ENCODE measurements around the gene CDC5L. TPM values are rescaled to one million over a fixed set of nuclear protein-coding genes. Genes with fewer than 3 reads are reported as not detected.

The CDC5L gene
- total RNA-seq, 1 experiment from 2014 or later = 24.6 TPM

DNA sequence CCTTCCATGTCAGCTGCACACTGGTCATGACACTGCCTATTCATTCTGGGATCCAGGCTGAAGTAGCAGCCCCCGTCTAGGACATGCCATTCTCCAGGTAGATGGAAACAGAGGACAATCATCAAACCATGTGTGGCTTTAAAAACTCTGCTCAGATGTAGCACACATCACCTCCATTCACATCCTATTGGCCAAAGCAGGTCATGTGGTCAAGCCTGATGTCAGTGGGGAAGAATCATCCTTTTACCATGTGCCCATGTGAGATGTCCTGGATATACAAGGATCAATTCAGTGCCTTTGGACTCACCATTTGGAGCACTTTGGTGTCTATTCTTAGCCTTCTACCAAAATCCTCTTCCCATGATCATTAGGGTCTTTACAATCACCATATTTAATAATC is 99.5 kb downstream of the CDC5L start (continued):
- TF ChIP-seq POLR2AphosphoS5 (IDR thresholded peaks at IDR 0.05; ENCODE audit: low read depth, low read length) (no peak), EZH2 (IDR thresholded peaks at IDR 0.05) (no peak), ELF1 (IDR thresholded peaks at IDR 0.05; ENCODE audit: borderline replicate concordance, low read depth) (no peak), EGR1 (IDR thresholded peaks at IDR 0.05; ENCODE audit: low read depth) (no peak)
- TF ChIP-seq, protein P1, sequence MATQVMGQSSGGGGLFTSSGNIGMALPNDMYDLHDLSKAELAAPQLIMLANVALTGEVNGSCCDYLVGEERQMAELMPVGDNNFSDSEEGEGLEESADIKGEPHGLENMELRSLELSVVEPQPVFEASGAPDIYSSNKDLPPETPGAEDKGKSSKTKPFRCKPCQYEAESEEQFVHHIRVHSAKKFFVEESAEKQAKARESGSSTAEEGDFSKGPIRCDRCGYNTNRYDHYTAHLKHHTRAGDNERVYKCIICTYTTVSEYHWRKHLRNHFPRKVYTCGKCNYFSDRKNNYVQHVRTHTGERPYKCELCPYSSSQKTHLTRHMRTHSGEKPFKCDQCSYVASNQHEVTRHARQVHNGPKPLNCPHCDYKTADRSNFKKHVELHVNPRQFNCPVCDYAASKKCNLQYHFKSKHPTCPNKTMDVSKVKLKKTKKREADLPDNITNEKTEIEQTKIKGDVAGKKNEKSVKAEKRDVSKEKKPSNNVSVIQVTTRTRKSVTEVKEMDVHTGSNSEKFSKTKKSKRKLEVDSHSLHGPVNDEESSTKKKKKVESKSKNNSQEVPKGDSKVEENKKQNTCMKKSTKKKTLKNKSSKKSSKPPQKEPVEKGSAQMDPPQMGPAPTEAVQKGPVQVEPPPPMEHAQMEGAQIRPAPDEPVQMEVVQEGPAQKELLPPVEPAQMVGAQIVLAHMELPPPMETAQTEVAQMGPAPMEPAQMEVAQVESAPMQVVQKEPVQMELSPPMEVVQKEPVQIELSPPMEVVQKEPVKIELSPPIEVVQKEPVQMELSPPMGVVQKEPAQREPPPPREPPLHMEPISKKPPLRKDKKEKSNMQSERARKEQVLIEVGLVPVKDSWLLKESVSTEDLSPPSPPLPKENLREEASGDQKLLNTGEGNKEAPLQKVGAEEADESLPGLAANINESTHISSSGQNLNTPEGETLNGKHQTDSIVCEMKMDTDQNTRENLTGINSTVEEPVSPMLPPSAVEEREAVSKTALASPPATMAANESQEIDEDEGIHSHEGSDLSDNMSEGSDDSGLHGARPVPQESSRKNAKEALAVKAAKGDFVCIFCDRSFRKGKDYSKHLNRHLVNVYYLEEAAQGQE (IDR thresholded peaks at IDR 0.05; ENCODE audit: low read depth) = no peak

DNA sequence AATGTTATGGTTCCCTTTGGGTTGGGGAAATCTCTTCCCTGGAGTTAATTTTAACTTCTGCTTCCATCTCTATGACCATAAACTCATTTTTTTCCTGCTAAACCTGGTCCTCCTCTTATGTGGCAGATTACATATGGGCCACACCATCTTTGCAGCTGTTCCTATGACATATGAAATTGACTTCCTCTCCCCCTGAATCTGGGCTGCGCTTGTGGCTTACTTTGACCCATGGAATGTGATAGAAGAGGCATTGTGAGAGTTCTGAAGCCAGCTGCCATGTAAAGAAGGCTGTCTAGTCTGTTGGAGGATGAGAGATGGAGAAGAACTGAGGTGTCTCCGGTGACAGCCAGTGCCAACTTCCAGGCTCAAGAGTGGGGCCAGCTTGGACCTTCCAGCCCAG is 100.1 kb downstream of the CDC5L start:
- H3K36me3 ChIP-seq (ENCODE audit: control insufficient read depth in 1 of 2, insufficient read depth in 2 of 2, low read length in 2 of 2) = no peaks in the 10 kb centered on the region
- no peaks in the 10 kb centered on the region for H3K9me3 ChIP-seq (ENCODE audit: control insufficient read depth in 1 of 2, insufficient read depth in 1 of 2, low read depth in 1 of 2, low read length in 2 of 2)
- H2AFZ ChIP-seq (ENCODE audit: low read depth, low read length, poor library complexity, severe bottlenecking) = no peak overlapping the region
- intact Hi-C loops (cut with micrococcal nuclease) = no loop called here
- DNase-seq (ENCODE audit: low read depth, low spot score) (no peak), ATAC-seq (no peak)
- no peak overlapping the region for H3K9ac ChIP-seq (ENCODE audit: low read length)
- no peaks in the 10 kb centered on the region for H4K20me1 ChIP-seq (ENCODE audit: insufficient read depth)
- no peaks in the 10 kb centered on the region for H3K27me3 ChIP-seq (ENCODE audit: insufficient read depth, low read length)
- CTCF ChIA-PET = interaction anchor here (2.0 to 4.4 kb wide), 2 partner anchors 12 to 1435 kb away, joined by 4 to 28 read pairs; no protein-coding TSS in a partner anchor
- no peaks in the 10 kb centered on the region for H3K9me2 ChIP-seq (ENCODE audit: insufficient read depth)
- no peak overlapping the region for H3K4me3 ChIP-seq (replicated peaks in 1 of 2; ENCODE audit: low read depth in 1 of 2, low read length in 2 of 2)
- no peak for TF ChIP-seq ZNF274 (IDR thresholded peaks at IDR 0.05; ENCODE audit: low read depth, low read length)
- TF ChIP-seq ELF1 (IDR thresholded peaks at IDR 0.05; ENCODE audit: borderline replicate concordance, low read depth) = no peak
- no peak for TF ChIP-seq RAD21 (IDR thresholded peaks at IDR 0.05; ENCODE audit: low read depth)
- TF ChIP-seq TCF7L2 (IDR thresholded peaks at IDR 0.05; ENCODE audit: borderline replicate concordance, extremely low read depth, insufficient read depth, insufficient read length) = no peak
- no peak for TF ChIP-seq SP1 (IDR thresholded peaks at IDR 0.05; ENCODE audit: low read depth)
- no peak for TF ChIP-seq ZFX (IDR thresholded peaks at IDR 0.05)
- no peak for TF ChIP-seq YY1 (IDR thresholded peaks at IDR 0.05; ENCODE audit: extremely low read depth, insufficient replicate concordance, low read depth, low read length)
- TF ChIP-seq POLR2AphosphoS5 (IDR thresholded peaks at IDR 0.05; ENCODE audit: low read depth, low read length) = no peak
- TF ChIP-seq, protein P2, sequence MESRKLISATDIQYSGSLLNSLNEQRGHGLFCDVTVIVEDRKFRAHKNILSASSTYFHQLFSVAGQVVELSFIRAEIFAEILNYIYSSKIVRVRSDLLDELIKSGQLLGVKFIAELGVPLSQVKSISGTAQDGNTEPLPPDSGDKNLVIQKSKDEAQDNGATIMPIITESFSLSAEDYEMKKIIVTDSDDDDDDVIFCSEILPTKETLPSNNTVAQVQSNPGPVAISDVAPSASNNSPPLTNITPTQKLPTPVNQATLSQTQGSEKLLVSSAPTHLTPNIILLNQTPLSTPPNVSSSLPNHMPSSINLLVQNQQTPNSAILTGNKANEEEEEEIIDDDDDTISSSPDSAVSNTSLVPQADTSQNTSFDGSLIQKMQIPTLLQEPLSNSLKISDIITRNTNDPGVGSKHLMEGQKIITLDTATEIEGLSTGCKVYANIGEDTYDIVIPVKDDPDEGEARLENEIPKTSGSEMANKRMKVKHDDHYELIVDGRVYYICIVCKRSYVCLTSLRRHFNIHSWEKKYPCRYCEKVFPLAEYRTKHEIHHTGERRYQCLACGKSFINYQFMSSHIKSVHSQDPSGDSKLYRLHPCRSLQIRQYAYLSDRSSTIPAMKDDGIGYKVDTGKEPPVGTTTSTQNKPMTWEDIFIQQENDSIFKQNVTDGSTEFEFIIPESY (IDR thresholded peaks at IDR 0.05; ENCODE audit: extremely low read depth, insufficient replicate concordance, low read length) = no peak
- no peak for TF ChIP-seq CBX3 (IDR thresholded peaks at IDR 0.05; ENCODE audit: low read depth)
- no peak for TF ChIP-seq CEBPB (IDR thresholded peaks at IDR 0.05; ENCODE audit: low read depth)
- H3K4me2 ChIP-seq (ENCODE audit: low read length) = no peak overlapping the region
- POLR2A ChIA-PET = no interaction called here
- no peaks in the 10 kb centered on the region for H3K79me2 ChIP-seq (ENCODE audit: insufficient read depth, low read length)
- BruUV-seq (replicated peaks) = no TSS peak
- RAD21 ChIA-PET (ENCODE audit: low non-redundant PET in 1 of 2, low total read pairs in 2 of 2, uncharacterized antibody in 2 of 2, unreplicated experiment in 2 of 2) = no interaction called here
- H3K27ac ChIP-seq (ENCODE audit: low read depth, low read length) = no peak overlapping the region
- H3K4me1 ChIP-seq (ENCODE audit: control insufficient read depth in 1 of 2, insufficient read depth in 2 of 2, low read length in 2 of 2) = peaks cover 0 to 13% of the 10 kb centered on the region in 2 experiments; a peak in 2 of 4 replicates
